GM18505 (cell line): ENCODE data around the gene ATP6V0D1.

Experiments used
- ATAC-seq: cut with Tn5 transposase; IDR thresholded peaks from one replicate; pipeline ENCODE4 v1.9.1; 2021; ENCODE audit not compliant: unreplicated experiment
- POLR2A ChIP-seq: IDR thresholded peaks from 4 replicates; pipeline ENCODE4 v1.6.1; 2011; ENCODE audit warnings: borderline replicate concordance; ENCODE audit not compliant: insufficient read depth, insufficient read length; ENCODE audit errors: extremely low read depth

ATP6V0D1 gene

GRCh38 chr16:67404740-67405226, 76.2 kb downstream of the ATP6V0D1 start:
- no peak for TF ChIP-seq POLR2A
- no peak for ATAC-seq

- no peak for TF ChIP-seq POLR2A
- no peak for ATAC-seq
These were observed 76.9 kb downstream of the ATP6V0D1 start for GRCh38 chr16:67403976-67404555.

- no peak for ATAC-seq
- no peak for TF ChIP-seq POLR2A
These were observed 80.1 kb downstream of the ATP6V0D1 start for GRCh38 chr16:67400901-67401300.

- TF ChIP-seq POLR2A, result no peak
- no peak for ATAC-seq
These were observed 80.9 kb downstream of the ATP6V0D1 start for GRCh38 chr16:67399749-67400704.

GRCh38 chr16:67399218-67399733, 81.7 kb downstream of the ATP6V0D1 start:
- no peak for ATAC-seq
- TF ChIP-seq POLR2A, result no peak

- ATAC-seq, result no peak
- no peak for TF ChIP-seq POLR2A
These were observed 82.3 kb downstream of the ATP6V0D1 start for GRCh38 chr16:67398546-67399217.

GRCh38 chr16:67397812-67398545, 83.0 kb downstream of the ATP6V0D1 start:
- no peak for ATAC-seq
- TF ChIP-seq POLR2A, result no peak

GRCh38 chr16:67397036-67397801, 83.7 kb downstream of the ATP6V0D1 start:
- no peak for TF ChIP-seq POLR2A
- no peak for ATAC-seq

GRCh38 chr16:67396159-67397035, 84.6 kb downstream of the ATP6V0D1 start:
- no peak for ATAC-seq
- no peak for TF ChIP-seq POLR2A

- no peak for ATAC-seq
- no peak for TF ChIP-seq POLR2A
These were observed 85.3 kb downstream of the ATP6V0D1 start for GRCh38 chr16:67395458-67396158.

GRCh38 chr16:67395105-67395457, 85.9 kb downstream of the ATP6V0D1 start:
- no peak for TF ChIP-seq POLR2A
- no peak for ATAC-seq
